HG03354 (cell line): ENCODE measurements around the gene FAM210B.
A peak's percentile ranks its signal among the peaks of the same experiment; 100 is the strongest.
"Not testable (repeated sequence)": the region's sequence is repeated elsewhere in the genome, so short reads cannot be mapped to it uniquely, and the experiment has no call there.

Source experiments
- ATAC-seq: cut with Tn5 transposase; IDR thresholded peaks from one replicate; pipeline ENCODE4 v1.9.1; 2021; ENCODE audit warnings: mild to moderate bottlenecking; ENCODE audit not compliant: unreplicated experiment, poor library complexity, severe bottlenecking

The FAM210B gene

DNA sequence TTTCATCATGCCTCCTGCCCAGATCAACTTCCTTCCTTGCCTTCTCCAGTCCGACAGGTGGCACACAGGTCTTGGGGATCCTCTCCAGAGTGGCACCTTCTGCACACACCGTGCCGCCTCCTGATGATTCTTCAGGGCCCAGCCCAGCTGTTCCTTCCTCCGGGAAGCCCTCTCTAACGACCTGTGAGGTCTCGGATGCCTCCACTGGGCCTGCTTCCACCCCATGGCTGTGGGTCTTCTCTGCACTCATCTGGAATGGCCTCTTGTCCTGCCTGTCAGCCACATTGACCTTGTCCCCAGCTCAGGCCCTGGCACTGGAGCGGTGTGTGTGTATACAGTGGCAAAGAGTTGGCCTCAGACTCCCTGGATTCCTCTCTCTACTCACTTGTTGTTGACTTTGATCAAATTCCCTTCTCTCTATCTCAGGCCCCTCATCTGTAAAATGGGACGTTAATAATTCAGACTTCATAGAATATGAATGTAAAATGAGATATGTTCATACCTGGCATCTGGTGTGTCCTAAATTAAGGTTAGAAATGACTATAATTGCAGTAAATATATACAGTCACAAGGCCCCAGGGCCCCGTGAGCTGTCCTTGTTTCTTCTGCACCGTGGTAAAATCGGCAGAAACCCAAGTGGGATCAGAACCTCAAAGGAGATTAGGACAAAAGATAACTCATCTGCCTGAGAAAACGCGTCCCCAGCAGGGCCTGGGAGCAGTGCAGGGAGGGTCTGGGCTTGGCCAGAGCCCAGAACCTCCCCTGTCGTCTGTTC lies 1.5 kb downstream of the FAM210B start:
- ATAC-seq, result no peak

DNA sequence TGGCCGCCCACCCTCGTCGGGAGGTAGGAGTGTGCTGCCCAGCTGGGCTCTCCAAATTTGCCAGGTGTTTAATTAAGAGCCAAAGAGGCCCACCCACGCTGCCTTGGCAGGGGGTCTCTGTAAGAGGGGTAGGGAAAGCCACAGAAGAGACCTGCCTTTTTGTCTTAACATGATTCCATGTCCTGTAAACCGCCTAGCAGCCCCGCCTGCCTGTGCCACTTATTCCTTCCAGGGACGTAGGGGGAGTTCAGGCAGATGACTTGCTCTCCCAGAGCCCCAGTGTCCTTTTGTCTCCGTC lies 2.1 kb downstream of the FAM210B start:
- no peak for ATAC-seq

DNA sequence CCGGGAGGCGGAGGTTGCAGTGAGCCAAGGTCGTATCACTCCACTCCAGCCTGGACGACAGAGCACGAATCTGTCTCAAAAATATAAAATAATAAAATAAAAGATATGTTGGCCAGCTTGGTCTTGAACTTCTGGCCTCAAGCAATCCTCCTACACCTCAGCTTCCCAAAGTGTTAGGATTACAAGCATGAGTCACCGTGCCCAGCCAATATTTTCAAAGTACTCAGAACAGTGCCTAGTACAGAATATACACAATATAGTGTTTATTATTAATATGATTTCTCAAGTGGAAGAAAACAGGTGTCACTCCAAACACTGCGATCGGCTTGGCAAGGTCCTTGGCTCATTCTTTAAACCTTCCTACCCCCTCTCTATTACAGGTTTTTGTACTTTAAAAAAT lies 3.1 kb downstream of the FAM210B start:
- ATAC-seq, result no peak

DNA sequence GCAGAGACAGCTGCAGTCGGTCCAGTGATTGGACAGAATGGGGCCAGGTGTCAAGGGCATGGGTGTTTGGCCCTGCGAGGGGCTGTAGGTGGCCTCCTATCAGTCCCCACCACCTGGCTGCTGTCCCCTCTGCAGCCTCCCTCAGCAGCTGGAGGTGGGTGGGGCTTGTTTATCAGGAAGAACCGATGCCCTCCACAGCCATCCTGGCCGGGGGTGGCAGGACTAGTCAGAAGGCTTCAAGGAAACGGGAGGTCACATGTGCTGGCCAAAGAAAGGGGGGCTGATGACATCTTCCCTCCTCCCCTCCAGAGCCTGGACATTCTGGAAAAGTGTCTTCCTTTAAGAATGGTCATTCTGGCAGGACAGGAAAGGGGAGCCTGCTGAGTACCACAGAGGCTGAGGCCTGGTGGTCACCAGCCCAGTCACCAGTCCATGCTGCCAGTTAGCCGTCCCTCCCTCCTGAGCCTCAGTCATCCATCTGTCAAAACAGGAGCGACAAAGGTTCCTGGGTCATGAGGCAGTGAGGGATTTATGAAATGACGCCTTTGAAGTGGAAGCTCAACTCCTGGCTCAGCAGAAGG lies 4.1 kb downstream of the FAM210B start:
- no peak for ATAC-seq

DNA sequence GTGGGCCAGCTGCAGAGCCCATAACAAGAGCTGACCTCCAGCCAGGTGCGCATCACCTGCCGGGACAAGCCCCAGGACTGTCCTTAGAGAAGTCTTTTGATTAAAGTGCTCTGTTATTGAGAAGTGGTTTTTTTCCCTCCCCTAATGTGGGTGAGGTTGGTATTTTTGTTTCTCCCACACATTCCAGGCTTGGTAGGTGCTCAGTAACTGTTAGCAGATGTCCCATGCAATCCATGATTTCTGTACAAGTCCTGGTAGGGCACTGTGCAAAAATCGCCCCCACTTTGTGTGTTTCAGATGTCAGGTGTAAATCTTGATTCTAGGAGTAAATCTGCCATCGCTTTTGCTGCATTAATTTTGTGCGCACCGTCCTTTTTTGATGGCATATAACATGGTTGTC lies 4.7 kb downstream of the FAM210B start:
- ATAC-seq, result no peak

DNA sequence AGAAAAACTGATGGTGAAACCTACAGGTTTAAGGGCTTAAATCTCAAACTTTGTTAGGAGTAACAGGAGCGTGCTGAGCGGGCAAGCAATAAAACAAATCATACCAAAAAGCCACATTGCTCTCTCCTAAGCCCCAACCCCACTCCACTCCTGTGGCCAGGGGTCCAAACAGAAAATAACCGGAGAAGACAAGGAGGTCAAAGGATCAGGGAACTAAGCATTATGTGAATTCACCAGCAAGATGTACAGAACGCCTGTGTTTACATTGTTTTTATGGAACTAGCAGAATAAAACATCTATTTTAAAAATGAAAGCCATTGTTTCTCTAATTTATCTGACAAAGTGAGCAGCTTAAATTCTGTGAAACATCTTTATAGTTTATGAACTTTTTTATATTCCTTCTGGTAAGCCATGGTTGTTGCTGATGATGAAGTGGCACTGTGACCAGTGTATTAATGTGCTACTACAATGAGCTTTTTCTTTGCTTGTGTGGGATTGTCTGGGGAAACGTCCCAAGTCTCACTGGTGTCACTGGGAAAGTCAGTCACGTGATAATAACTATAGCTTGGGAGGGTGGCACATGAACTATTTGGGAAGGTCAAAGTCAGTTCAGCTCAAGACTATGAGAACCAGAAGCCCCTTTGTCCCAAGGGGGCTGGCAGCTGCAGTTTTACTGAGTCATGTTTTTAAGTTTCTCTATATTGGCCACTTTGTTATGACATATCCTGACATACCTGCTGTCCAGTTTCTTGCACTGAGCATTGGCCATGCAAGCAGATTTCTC lies 9.8 kb downstream of the FAM210B start:
- ATAC-seq, result no peak

DNA sequence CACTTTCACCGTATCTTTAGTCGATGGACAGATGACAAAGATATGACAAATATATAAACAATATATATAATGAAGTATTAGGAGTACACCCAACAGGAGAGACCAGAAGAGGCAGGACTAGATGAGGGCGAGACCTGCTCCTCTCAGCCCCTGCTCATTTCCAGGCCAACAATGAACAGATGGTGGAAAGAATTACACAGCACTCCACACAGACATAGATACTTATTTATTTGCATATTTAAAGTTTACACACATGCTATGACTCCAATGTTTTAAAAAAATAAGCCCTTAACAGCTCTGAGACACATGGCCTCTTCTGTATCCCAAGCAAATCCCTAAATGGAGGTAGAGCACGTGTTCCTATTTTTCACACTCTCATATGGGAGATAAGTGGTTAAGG lies 10.4 kb downstream of the FAM210B start:
- no peak for ATAC-seq

DNA sequence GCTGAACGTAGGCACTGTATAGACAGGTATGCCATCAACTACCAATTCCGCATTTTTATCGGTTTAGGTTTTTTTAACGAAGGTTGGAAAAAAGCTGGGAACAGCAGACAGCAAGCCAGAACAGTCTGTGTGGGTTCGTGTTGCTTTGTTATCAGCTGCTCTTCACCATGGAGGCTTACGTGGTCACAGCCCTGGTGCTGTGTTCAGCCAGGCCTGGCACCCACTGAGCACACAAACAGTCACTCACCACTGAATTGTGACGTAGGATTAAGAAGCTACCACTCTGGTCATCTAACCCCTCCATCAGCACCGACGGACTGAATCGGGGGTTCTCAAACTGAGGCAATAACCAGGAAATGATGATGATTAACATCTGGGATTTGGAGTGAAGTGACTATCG lies 13.2 kb downstream of the FAM210B start:
- ATAC-seq, result no peak

DNA sequence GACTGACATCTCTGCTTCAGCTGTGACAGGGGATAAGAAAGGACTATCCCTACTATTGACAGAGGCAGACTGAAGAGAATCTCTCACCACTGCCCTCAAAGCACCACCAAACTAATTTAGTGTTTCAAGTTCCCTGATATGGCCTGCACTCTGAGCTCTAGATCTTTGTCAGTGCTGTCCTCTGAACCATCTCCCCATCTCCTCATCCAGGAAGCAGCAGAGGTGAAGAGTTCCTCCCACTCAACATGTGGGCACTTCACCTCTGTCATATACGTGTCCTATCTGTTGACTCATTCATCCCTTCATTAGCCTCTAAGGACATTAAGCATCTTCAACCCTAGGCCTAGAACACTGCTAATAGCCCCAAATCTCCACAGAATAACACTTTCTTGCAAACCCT lies 14.1 kb downstream of the FAM210B start:
- ATAC-seq, result no peak

DNA sequence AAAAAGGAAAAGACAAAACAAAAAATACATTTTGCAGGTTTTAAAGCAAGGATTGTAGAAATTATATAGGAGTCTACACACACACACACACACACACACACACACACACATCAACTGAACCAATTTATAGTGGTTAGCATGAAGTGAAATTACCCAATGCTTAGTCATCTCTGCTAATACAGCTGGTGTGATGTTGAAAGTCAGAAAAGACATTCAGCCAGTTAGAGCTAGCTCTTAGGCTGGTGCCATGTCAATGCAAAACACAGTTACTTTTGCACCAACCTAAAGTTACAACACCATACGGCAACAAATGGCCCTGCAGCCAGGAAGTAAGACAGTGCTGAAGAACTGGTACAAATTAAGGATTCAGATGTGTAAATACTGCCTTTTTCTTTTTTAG lies 15.2 kb downstream of the FAM210B start:
- ATAC-seq, result peak; percentile 71

DNA sequence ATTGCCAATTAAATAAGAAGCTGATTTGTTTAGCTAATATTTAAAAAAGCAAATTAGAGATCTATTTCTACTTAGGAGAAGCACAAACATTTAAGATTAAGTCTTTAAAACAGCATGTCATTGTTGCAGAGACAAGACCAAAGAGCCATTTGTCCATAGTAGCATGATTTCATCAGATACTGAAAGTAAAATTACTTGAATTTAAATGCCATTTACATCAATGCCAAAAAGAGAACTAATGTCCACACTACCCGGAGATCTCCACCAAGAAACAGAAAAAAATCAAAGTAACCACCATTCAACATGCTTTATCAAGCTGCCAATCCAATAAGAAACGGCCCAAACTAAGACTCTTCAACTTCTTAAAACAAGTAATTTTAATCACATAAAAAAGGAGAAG lies 17.6 kb downstream of the FAM210B start:
- no peak for ATAC-seq

DNA sequence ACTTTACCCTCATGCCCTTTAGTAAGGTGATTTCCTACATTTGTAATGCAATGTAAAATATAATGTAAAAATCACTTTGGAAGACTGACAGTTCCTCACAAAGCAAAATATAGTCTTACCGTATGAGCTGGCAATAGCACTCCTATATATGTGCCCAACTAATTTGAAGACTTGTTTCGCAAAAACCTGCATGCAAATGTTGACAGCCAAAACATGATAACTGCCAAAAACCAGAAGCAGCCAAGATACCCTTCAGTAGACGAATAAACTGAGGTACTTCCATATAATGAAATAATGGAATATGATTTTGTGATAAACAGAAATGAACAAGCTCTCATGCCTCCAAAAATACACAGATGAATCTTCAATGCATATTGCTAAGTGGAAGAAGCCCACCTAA lies 19.6 kb downstream of the FAM210B start:
- ATAC-seq, result no peak

DNA sequence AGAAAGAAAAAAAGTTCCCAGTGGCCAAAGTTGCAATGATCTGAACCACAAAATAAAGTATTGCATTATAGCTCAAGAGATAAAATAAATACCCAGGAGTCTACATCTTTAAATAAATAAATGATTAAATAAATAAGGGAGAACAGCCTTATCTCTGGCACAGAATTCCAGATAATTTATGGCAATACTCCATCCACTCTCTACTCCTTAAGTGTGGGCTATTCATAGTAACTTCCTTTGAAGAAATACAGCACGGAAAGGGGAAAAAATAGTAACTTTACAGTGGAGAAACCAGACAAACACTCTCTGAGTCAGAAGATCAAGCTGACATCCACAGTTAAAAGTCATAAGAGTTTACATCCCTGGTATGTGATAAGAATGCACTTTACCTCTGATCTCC lies 21.6 kb downstream of the FAM210B start:
- no peak for ATAC-seq

DNA sequence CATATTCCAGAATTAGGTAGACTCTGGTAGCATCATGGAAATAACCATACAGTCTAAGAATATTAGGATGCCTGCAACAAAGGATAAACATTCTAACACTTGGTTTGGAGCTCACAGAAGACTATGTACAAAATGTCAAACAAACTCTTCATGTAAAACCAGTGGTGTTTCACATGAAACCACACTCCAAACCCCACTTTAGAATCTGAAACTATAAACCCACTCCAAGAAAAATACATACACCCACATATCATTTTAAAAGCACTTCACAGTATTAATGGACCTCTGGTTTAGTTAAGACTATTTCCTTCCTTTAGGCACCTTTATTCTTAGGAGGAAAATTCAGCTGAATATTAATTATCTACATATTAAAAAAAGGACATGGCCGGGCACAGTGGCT lies 22.7 kb downstream of the FAM210B start:
- no peak for ATAC-seq

DNA sequence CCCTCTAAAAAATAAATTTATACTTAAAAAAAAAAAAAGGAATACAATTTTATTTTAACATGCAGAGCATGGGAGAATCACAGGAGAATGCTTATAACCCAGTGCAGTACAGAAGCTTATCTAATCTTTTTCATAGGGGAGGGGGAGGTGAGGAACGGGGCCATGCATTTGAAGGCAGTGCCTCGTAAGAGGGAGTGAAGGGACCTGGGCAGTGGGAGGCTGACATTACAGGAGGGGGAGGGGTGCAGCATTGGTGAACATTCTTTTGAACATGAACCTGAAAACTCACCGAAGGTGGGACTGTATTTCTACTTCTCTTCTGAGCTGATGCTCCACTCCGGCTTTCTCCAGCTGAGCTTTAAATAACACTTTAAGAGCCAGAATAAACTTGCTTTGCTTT lies 23.9 kb downstream of the FAM210B start:
- no peak for ATAC-seq

DNA sequence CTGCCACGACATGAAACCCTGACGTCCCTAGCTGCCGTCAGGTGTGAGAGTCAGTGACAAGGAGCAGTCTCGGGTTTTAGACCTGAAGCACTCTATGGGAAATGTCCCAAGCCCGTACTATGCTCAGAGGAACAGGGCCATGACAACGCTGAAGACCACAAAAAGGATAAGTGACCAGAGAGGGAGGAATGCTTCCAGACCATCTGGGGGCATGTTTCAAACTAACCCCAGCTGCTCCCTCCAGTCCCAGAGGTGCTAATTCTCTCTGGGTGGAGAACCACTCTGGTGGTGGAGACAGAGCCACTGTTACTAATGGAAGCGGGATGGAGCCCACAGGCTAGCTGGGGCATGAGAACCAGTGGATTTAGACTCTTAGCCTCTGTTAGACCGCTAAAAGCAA lies 24.6 kb downstream of the FAM210B start:
- ATAC-seq, result no peak

DNA sequence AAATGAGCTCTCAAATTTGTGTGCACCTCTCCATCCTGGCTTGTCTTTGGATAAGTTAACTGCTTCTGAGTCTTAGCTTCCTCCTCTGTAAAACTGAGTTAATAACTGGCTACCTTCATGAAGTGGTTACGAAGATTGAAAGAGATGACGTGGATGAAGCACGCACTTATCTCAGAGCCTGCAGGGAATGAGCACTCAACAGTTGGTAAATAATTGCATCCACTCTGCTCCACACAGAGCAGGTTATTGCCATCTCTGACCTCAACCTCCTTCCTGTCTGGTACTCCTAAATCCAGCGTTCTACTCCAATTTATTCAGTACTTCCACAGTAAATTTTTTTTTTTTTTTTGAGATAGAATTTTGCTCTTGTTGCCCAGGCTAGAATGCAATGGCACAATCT lies 26.4 kb downstream of the FAM210B start:
- no peak for ATAC-seq

DNA sequence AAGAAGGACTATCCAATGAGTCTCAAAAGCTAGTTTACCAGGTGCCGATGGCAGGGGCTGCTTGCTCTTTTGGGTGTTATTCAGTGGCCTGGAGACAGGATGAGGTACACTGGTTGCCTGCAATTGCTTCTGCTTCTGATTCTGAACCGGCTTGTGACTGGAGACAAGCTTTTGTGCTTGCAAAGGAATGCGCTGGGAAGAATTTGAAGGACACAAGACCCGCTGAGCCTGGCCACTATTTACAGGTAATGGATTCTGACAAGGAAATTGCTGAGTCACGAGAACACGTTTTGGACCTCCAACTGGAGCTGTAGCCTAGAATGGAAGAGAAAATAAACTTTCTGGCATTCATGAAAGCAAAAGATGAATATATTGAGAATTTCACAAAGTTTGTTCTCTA lies 27.4 kb downstream of the FAM210B start:
- ATAC-seq, result no peak

DNA sequence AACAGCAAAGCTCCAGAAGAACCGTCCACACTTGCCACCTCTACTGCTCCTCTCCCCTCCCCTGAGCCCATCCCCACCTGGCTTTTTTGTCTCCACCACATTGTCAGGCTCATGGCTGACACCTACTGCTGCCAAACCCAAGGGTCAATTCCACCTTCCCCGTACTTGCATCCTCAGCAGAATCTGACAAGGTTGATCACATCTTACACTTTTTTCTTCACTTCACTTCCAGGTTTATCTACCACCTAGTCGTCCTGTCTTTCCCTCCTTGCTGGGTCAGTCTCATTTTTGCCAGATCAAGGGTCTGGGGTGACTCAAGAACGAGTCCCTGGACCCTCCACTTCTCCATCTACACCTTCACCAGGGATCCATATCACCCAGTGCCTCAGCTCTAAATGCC lies 30.1 kb downstream of the FAM210B start:
- no peak for ATAC-seq

DNA sequence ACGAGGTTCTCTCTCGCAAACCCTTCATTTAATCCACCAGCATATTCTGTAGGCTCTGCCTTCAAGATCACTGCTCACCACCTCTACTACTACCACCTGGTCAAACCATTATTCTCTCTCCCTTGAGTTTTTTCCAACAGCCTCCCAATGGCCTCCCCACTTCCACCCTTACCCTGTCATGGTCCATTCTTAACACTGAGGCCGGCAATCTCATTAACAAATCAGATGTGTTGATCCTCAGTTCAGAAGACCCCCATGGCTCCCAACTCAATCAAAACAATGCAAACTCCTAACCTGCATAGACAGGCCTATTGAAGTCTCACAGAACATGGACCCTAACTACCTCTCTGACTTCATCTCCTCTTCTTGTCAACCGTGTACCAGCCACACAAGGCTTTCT lies 31.0 kb downstream of the FAM210B start:
- ATAC-seq, result no peak

DNA sequence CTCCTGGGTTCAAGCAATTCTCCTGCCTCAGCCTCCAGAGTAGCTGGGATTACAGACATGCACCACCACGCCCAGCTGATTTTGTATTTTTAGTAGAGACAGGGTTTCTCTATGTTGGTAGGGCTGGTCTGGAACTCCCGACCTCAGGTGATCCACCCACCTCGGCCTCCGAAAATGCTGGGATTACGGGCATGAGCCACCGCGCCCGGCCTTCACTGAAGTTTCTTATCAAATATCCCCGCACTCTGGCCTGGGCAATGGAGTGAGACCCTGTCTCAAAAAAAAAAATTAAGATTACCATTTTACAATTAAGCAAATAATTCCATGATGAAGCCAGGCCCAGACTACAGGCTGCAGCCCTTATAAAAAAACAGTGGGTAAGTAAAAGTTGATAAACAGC lies 31.6 kb downstream of the FAM210B start:
- ATAC-seq, result not testable (repeated sequence)
